GM23248 (cell line): ENCODE data around the gene YOD1.

ENCODE experiments used
- EZH2 ChIP-seq: fragments of 200-600 bp; sonication (generic); IDR thresholded peaks from 2 replicates; pipeline ENCODE4 v1.6.1; 2018; ENCODE audit warnings: antibody characterized with exemption, mild to moderate bottlenecking; ENCODE audit not compliant: insufficient read depth, poor library complexity, severe bottlenecking
- EZH2phosphoT487 ChIP-seq: fragments of 200-600 bp; sonication (generic); IDR thresholded peaks from 2 replicates; pipeline ENCODE4 v1.6.1; 2018; ENCODE audit warnings: antibody characterized with exemption, moderate library complexity, mild to moderate bottlenecking, low read depth; ENCODE audit not compliant: insufficient read depth

- no peak for TF ChIP-seq EZH2phosphoT487
- no peak for TF ChIP-seq EZH2
Measured at GRCh38 chr1:207051191-207051943, at the start of gene YOD1.
